Superior temporal gyrus (tissue), 1 donor: ENCODE measurements around the gene TMBIM4.

Experiments used
- DNase-seq: peaks from one replicate; pipeline ENCODE4 v3.0.0-alpha.2; 2016; ENCODE audit errors: extremely low spot score

TMBIM4 gene

DNA sequence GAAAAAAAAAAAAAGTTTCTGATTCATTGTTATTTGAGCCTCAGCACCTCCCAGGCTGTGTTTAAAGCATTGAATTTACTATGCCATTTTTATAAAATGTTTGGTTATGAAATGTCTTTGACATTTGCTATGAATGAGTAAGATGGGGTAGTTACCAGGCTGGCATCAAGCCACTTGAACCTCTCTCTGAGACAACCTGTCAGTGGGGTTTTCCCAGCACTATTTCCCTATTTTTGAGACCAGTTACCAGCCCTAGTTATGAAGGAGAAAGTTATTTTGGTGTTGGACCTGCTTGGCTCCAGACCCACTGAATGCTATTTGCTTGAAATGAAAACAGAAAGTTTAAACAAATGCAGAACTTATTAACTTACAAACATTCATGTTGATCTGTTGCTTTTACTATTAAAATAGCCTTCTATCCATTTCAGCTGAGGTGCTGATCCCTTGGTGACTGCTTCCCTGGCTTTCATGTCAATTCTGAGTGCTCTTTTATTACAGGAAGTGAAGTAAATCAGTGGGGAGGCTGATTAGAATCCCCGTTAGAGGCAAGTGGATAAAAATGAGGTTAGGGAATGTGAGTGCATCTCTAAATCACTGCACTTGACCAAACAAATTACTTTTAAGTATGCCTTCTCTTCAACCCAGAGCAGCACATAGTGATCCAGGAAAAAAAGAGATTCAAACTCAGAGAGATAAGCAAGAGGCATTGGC, 77.1 kb downstream of the TMBIM4 start:
- no peak for DNase-seq

DNA sequence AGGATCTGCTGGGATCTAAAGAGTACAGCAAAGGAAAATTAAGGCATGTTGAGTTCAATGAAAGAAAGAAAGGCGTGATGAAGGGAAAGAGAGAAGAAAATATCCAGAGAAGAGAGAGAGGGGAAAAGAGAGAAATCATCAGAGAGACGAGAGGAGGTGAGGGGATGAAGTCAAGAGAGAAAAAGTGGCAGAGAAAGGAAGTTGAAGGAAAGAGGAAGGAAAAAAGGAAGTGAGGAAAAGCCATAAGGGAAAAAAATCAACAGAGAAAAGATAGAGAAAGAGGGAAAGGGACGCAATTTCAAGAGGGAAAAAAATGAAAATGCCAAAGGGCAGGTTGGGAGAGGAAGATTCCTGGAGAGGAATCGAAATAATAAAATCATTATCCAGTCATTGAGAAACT, 79.6 kb downstream of the TMBIM4 start:
- DNase-seq = no peak

DNA sequence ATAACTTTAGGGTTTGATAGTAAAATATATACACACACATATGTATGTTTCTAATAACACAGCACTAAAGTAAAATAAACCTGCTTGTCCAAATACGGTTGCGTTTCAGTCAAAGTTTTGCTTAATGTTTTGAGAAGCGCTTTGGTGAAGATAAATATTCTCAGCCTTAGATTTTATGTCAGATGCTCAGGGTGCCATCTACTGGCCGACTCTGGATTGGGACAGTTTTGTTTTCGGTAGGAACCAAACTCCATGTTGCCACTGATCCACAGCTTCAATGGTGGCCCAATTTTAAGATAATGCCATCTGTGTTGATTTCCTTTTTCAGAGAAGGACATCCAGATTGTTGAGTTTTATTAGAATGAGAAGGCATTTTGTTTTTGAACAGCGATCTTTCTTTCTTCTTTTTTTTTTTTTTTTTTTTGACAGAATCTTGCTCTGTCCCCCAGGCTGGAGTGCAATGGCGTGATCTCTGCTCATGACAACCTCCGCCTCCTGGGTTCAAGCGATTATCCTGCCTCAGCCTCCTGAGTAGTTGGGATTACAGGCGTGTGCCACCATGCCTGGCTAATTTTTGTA, 82.3 kb downstream of the TMBIM4 start:
- peak; percentile 84 for DNase-seq

DNA sequence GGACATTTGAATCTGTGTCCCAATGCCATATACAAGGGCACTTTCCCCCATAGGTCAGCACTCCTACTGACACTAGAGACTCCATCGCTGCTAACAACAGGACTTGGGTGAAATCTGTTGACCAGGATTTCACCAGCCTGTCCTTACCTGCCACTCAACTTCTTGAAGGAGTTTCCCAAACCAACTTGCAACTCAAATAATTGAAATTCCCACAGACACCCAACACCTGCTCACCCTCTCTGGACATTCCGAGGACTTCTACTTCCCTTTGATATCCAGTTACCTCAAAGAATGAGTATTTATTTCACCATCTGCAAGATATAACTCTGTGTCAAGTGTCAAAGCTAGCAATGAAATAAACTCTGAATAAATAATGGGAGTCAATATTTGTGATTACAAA, 83.8 kb downstream of the TMBIM4 start:
- DNase-seq = no peak
